Cortex of kidney (tissue), 1 donor: ENCODE measurements around the gene TNFAIP2.
"Not testable (repeated sequence)": the region's sequence is repeated elsewhere in the genome, so short reads cannot be mapped to it uniquely, and the experiment has no call there.

Experiments used
- DNase-seq: peaks from one replicate; lab custom pipeline; 2025; lab: John Stamatoyannopoulos, UW

TNFAIP2 gene

DNA sequence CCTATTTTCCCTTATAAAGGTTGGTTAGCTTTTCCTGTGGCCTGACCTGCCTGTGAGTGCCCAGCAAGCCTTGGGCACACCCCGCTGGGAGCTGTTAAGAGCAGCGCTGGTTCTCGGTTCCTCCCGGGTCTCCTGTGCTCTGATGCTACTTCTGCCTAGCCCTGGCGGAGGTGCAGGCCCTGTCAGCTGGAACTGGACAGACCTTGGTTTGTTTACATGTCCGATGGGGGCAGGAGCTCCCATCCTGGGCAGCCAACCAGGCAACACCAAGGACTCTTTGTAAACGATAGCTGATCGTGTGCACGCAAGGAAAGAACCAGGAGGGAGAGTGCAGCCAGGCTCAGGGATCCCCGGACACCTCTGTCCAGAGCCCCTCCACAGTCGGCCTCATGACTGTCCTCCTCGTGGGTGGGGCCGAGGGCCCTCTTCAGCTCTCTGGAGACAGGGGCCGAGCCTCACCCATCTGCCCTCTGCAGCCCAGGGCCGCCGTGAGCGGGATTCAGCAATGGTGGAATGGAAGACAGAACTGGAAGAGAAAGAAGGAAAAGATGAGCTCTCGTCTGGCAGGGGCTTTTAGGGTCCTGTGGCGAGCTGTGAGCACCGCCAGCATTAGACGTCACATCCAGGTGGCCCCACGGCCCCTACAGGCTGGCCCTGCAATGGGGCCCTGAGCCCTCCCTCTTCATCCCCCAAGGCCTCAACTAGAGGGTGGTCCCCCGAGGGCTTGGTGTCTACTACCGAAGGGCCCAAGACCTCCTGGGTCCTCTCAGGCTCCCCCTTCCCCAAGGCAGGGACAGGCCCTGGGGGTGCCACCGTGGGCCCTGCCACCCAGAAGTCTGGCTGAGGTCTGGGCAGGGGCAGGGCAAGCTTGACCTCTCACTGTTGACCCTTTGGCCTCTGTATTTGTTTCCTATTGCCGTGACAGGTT, 12.3 kb downstream of the TNFAIP2 start:
- DNase-seq = no peak

DNA sequence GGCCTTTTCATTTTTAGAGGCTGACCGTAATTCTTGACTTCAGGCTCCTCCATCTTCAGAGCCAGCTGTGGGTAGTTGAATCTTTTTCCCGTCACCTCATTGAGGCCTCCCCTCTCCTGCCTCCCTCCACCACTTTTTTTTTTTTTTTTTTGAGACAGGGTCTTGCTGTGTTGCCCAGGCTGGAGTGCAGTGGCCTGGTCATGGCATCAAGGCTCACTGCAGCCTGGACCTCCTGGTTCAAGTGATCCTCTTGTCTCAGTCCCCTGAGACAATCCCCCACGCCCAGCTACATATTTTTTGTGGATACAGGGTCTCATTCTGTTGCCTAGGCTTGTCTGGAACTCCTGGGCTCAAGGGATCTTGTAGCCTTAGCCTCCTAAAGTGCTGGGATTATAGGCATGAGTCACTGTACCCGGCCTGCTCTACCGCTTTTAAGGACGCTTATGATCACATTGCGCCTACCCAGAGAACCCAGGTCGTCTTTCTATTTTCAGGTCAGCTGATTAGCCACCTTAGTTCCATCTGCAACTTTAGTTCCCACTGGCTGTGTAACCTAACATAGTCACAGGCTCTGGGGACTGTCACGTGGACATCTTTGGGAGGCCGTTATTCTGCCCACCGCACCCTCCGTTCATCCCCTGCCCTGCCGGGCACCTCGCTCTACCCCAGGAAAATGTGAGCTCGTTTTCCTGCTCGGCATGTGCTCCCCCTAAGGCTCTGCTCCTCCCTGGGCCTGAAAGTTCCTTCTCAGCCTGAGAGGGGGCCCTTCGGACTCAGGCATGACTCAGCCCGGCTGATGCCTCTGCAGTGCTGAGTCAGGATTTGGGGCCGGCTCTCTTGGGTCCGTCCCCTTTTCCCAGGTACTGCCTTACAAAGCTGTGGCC, 13.4 kb downstream of the TNFAIP2 start:
- no peak for DNase-seq

DNA sequence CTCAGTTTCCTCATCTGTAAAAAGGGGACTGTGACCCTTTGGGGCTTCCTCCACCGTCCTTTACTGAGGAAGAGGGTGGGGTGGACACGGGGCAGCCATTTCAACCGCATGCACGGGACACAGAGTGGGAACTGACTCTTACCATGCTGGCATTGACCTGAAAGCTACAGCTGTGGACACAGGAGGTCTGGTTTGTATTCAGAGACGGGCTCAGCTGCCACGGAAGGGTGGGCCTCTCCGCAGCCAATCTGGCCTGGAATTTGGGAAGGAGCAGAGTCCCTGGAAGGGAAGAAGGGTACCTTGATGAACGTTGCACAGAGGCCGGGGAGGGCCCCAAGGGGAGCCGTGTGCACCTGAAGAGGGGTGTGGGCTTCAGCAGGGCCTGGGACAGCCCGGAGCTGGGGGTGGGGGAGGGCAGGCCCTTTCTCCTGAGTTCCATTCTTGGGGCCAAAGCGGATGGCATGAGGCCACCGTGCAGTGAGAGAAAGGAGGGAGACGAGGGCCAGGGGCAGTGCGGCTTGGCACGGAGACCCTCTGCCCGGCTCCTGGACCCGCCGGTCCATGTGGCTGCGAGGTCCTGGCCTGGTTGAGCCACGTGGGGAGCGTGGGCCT, 14.5 kb downstream of the TNFAIP2 start:
- DNase-seq = no peak

DNA sequence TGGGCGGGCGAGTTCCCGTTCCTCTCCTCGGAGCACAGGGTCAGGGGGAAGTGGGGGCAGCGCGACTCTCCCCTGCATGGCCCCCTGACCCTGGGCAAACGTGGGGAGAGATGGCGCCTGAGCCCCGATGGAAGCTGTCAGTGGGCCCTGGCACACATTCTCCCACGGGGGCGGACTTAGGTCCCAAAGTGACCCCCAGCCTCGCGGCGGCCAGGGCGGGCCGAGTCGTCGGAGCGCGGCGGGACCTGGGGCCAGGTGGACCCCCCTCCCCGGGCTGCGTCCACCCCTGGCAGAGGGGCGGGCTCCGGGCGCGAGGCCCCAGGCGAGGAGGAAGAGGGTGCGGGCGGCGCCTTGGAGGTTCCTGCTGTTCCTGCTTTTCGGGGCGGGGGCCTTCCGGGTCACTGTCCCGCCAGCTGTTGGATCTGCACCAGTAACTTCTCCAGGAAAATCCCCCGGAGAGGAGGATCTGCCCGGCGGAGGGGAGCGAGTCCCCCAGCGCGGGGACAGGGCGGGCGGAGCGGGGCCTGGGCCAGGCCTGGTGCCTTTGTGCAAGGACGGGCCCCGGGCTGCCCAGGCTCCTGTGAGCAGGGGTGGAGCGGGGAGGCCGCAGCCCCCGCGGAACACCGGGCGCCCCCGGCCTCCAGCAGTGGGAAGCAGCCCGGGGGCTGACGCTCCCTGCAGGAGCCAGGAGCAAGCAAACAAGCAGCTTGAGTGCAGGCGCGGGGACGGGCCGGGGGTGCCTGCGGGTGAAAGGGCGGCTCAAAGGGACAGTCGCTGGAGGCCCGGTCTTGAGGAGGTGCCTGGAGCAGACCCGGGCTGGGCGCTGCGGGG, 15.3 kb downstream of the TNFAIP2 start:
- no peak for DNase-seq

DNA sequence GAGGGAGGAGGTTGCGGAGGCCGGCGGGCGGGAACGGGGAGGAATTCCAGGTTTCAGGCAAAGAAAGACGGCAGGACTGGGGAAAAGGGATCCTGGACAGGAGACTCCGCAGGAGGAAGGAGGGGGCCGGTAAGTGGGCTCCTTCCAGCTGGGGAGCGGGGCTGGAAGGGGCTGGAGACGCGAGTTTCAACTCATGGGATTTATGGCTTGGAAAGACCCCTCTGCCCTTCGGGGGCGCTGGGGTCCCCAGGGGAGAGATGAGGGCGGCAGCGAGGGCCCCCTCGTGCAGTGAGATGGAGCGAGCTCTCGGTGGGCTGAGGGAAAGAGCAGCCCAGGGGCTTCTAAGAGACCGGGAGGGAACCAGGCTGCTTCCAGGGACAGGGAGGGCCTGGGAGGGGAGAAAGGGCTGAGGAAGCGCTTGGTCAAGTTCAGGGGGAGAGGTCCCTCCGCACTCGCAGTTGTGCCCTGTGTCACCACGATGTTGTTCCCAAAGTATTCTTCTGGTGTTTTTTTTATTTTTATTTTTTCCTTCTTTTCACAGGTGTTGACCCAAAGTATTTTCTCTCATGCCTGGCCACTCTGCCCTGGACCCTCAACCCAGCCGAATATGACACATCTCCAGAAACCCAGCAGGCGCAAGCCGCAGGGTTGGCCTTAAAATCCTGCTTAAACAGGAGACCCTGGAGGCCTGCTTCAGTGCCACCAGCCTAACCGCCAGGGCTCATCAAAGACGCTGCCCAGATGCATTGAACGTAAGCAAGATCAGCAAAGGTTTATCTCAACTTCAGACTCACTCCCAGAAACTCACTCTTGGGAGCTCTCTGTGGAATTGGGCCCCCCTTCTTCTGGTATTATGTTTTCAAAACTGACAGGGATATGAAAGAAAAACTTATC, 16.1 kb downstream of the TNFAIP2 start:
- DNase-seq = no peak

DNA sequence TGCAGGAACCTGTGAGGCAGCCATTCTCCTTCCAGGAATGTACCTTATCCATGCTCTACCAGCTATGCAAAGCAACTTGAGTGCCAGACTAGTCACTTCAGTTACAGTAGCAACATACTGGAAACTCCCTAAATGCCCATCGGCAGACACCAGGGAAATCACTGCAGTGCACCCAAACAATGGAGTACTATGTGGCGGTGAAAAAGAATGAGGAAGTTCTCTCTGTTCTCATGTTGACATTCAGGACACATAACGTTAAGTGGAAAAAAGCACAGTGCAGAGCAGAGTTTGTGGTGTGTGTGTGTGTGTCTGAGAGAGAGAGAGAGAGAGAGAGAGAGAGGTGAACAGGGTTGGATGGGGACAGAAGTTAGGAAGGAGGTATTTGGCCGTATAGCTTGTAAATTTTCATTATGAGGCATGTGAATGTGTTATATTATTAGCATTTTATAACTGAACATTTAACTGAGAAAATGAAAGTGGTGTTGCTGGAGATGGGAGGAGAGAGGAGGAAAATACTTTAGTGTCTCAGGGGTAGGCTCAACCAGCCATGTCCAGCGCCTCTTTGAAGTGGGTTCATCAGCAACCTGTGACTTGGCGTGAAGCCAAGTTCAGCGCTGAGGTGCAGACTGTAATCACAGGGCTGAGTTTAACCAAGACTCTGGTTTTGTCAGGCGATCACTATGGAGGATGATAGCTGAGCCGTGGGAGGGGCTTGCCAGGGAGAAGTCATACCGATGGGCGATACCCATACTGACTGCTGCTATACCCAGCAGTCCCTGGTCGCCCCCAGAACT, 17.3 kb downstream of the TNFAIP2 start:
- DNase-seq = no peak

DNA sequence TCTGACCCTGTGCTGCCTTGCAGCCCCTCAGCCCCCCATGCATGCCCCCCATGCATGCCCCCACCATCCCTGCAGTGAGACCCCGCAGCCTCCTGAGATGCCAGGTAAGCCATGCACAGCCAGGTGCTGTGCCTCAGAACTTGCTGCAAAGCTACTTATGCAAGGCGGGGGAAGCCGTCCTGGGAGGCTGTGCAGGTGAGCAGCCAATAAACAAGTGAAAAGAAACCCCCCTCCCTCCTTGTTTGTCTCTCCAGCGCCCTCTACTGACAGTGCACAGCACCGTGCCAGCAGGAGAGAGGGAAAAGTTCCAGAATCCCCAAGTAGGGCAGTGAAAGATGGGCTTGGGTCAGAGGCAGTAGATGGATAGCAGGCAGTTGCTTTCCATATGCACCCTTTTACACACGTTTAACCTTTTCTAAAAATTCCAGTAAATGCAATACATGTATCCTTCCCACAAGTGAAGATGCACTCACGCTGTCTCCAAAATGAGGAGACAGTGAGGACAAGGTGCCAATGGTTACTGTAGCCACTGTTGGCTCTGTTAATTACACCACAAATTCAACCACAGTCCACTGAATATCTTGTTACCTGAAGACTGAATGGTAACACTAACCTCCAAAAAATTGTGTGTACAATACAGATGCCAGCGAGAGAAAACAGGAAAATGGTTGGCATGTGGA, 18.0 kb downstream of the TNFAIP2 start:
- DNase-seq = no peak

DNA sequence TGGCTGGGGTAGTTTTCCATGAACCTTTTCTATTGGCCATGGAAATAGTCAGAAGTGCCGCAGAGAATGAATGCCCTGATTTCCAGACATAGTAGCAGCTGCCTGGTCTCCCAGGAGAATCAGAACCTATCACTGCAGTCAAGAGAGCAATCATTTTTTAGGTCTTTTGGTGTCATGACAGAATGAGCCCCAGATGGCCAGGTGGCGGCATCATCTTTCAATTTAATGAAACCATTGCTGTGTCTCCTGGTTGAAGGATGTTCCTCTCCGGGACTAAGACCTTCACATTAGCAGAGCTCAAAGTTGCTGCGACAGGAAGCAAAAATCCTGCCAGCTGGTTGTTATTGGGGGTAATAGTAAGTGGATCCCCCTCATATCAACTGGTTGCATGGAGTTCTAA, 18.8 kb downstream of the TNFAIP2 start:
- no peak for DNase-seq

DNA sequence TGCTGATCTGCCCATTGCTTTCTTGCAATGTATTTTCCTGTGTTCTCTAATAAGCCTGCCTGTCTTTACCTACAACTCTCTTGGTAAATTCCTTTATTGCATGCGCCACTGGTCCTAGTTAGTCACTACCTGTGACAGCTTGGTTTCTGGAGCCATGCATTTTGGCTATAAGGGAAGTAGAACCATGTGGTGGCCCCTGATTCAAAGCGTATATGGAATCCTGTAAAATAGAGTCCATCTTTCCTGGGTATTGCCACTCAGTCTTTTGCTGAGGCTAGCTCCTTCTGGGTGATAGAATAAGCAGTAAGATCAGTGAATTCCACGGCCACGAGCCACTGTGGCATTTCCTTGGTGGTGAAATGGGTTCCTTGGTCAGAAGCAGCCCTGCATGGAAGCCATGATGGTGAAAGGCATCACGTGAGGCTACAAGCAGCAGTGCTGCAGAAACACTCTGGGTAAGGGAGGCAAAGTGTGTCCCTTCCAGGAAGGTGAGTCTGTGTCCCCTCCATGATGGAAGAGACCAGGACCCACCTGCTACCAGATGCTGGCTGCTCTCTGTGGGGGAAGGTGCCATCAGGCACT, 19.6 kb downstream of the TNFAIP2 start:
- no peak for DNase-seq

DNA sequence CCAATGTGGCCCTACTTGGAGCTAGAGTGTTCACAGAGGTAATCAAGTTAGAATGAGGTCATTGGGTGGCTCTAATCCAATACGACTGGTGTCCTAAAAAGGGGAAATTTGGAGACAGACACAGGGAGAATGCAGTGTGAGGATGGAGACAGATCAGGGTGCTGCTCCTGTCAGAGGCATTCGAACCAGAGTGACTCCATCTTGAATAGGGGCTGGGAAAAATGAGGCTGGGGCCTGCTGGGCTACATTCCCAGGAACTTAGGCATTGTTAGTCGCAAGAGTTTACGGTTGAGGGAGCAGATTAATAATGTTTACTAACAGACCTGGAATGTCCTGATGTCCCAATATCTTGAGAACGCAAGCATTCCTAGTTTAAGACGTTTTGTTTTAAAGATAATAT, 20.2 kb downstream of the TNFAIP2 start:
- DNase-seq = no peak

DNA sequence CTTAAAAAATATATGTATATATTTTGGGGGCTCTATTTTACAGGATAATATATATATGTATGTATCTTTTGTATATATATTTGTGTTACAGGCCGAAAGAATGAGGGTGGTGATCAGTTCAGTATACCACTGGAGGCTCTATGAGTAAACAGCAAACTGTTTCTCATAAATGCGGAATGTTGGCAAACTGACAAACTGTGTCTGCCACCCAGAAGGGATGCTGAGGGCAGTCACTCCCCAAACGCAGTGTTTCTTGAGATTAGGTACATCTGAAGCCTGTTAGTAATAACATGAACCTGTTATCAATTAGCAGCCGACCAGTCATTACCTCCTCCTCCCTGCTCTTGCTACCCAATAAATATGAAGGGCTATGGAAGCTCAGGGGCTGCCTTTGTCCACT, 20.8 kb downstream of the TNFAIP2 start:
- DNase-seq = no peak

DNA sequence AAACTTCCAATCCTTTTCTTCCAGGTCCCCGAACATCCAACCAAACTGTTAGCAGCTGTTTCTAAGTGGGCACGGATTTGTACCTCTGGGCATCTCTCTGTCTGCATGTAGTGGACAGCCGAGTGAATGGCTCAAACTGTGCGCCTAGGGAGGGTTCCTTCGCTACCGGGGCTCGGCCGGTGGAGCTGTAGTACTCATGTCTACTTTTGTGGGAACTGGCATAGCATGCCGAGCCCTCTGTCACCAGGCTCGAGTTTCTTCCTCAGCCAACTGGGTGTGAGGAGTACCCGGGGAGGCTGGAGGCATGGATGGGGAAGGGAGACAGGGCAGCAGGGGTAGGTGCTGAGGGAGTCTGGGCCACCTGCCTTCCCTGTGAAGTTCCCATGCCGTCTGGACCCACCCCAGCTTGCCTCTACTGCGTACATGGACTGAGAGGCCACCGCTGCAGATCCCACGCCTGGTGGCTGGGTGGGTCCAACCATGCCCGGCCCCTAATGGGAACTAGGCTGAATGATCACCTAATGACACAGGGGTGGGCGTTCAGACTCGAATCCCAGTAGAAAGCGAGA, 23.0 kb downstream of the TNFAIP2 start:
- DNase-seq = no peak

DNA sequence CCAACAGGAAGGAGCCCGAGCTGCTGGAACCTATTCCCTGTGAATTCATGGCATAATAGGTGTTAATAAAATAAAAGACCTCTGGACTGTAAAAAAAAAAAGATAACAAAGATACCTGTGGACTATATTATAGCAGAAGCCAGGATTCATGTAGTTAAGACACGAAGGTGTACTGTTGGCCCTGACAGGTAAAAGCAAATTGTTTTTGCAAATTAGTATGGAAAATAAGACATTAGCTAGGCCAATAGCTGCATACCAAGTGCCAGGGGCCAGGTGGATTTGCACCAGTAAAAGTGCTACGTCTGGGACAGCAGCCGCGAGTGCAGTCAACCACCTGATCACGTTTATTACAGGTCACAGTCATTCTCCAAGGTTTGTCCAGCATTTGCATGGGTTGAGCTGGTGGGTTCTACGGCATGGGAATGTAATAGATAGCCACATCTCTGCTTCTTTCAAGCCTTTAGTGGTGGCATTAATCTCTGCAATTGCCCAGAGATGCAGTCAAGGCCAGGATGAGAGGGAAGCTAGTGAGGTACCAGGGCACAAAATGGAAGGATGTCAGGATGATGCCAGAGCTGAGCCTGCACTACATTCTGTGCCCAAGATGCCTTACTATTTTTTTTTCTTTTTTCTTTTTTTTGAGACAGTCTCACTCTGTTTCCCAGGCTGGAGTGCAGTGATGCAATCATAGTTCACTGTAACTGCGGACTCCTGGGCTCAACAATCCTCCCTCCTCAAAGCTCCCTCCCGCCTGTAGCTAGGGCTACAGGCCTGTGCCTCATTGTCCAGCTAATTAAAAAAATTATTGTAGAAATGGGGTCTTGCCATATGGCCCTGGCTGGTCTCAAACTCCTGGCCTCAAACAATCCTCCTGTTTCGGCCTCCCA, 26.3 kb downstream of the TNFAIP2 start:
- no peak for DNase-seq

DNA sequence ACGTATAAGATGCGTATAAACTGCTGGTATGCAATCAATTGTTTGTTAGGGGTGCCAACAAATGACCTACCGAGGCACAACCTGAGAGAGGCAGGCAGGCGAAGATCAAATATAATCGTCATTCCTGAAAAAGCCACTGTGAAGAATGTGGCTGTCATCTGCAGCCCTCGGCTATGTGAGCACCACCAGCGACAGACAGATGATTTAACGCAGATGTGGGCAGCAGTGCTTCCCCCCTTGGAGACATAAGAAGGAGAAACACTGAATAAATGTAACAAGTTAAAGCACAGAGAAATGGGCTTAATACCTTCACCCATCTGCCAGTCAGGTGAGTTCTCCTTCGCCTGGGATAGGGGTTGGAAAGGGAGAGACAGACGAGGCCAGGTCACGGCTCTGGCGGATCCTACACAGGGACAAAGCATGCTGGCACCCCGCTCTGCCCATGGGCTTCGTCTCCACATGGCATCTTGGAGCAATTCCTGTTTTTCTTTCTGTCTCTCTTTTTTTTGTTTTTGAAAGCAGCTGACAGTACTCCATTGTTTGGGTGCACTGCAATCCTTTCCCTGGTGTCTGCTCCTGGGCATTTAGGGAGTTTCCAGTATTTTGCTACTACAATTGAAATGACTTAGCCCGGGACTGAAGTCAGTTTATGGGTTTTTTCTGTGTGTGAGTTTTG, 28.1 kb downstream of the TNFAIP2 start:
- no peak for DNase-seq

DNA sequence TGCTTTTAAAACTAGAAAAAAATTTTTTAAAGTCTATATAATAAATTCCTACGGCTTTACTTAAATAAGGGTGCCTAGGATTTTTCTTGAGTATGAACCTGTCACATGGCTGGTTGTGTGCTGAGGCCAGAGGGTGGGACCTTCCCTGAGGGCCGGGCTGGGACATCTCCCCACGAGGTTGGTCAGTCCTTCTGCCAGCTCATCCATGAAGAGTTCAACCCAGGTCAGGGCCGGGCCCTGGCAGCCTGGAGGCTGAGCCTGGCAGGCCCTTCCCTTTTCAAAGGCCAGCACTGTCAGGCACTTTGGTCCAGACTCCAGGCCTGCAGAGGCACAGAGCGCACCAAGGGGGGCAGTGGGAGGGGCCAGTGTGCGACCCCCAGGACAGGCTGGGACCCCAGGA, 31.7 kb downstream of the TNFAIP2 start:
- no peak for DNase-seq

DNA sequence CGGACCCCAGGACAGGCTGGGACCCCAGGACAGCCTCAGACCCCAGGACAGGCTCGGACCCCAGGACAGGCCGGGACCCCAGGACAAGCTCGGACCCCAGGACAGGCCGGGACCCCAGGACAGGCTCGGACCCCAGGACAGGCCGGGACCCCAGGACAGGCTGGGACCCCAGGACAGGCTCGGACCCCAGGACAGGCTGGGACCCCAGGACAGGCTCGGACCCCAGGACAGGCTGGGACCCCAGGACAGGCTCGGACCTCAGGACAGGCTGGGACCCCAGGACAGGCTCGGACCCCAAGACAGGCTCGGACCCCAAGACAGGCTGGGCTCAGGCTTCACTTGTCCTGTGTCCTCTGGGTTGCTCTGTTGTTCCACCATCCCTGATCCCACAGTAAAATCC, 32.2 kb downstream of the TNFAIP2 start:
- DNase-seq = not testable (repeated sequence)
